SU-DHL-6 (cell line): Measurements from ENCODE around the gene SMCR8.

Experiments
- H2AFZ ChIP-seq: fragments of 200-600 bp; sonication (generic); 2 replicates; pipeline ENCODE4 v1.6.1; 2014; ENCODE audit warnings: low read depth, mild to moderate bottlenecking, moderate library complexity, mixed read lengths, antibody characterized with exemption, low read length; ENCODE audit not compliant: severe bottlenecking
- H3F3A ChIP-seq: fragments of 200-600 bp; shearing (Covaris generic); 2 replicates; pipeline ENCODE4 v1.6.0; 2016; ENCODE audit warnings: antibody characterized with exemption, mild to moderate bottlenecking; ENCODE audit not compliant: insufficient read depth
- H3K27ac ChIP-seq: fragments of 200-600 bp; sonication (generic); 2 replicates; pipeline ENCODE4 v1.5.1; 2016; ENCODE audit warnings: low read depth, mild to moderate bottlenecking, low read length, moderate library complexity, mixed read lengths
- H3K27me3 ChIP-seq: fragments of 200-600 bp; sonication (generic), shearing (Covaris generic); 2 replicates; pipeline ENCODE4 v1.6.0; 2014; ENCODE audit warnings: mild to moderate bottlenecking, low read length
- H3K36me3 ChIP-seq: fragments of 200-600 bp; sonication (generic); 2 replicates; pipeline ENCODE4 v1.6.1; 2014; ENCODE audit warnings: mild to moderate bottlenecking, low read length, mixed read lengths
- H3K4me2 ChIP-seq: fragments of 300-600, 200-600 bp; shearing (Covaris generic), sonication (generic); 2 replicates; pipeline ENCODE4 v1.6.0; 2014; ENCODE audit warnings: low read length, low read depth, mild to moderate bottlenecking; ENCODE audit not compliant: poor library complexity, severe bottlenecking
- H3K4me3 ChIP-seq: fragments of 200-600 bp; sonication (generic); 2 replicates; pipeline ENCODE4 v1.5.1; 2014; ENCODE audit warnings: antibody characterized with exemption, low read length, mild to moderate bottlenecking, mixed read lengths; ENCODE audit not compliant: insufficient read depth, poor library complexity, severe bottlenecking
- H3K79me2 ChIP-seq: fragments of 200-600 bp; sonication (generic); 2 replicates; pipeline ENCODE4 v1.6.1; 2014; ENCODE audit warnings: mild to moderate bottlenecking, low read length, moderate library complexity; ENCODE audit not compliant: insufficient read depth
- H3K9ac ChIP-seq: fragments of 200-600 bp; sonication (generic); 2 replicates; pipeline ENCODE4 v1.7.0; 2014; ENCODE audit warnings: mild to moderate bottlenecking, low read length
- H3K9me2 ChIP-seq: fragments of 200-600 bp; sonication (generic); replicated peaks from 2 replicates; pipeline ENCODE4 v1.6.1; 2014; ENCODE audit warnings: low read length; ENCODE audit not compliant: insufficient read depth
- H3K9me3 ChIP-seq: fragments of 200-600 bp; sonication (generic); 2 replicates; pipeline ENCODE4 v1.6.1; 2014; ENCODE audit warnings: low read length, mixed read lengths; ENCODE audit not compliant: insufficient read depth
- H4K20me1 ChIP-seq: fragments of 200-600 bp; sonication (generic); 2 replicates; pipeline ENCODE4 v1.6.1; 2014; ENCODE audit warnings: low read depth, mild to moderate bottlenecking, antibody characterized with exemption, low read length, moderate library complexity, mixed read lengths
- EZH2phosphoT487 ChIP-seq: fragments of 200-600 bp; sonication (generic), shearing (Covaris generic); conservative IDR thresholded peaks from 2 replicates; pipeline ENCODE4 v1.6.1; 2018; ENCODE audit warnings: mild to moderate bottlenecking, antibody characterized with exemption, low read length, moderate library complexity, mixed read lengths
- TF ChIP-seq, protein P1 (sequence below): fragments of 200-600 bp; sonication (generic); IDR thresholded peaks from one replicate; pipeline ENCODE4 v1.5.1; 2017; ENCODE audit warnings: antibody characterized with exemption, mild to moderate bottlenecking, low read length, moderate library complexity; ENCODE audit not compliant: insufficient read depth, poor library complexity, severe bottlenecking

Gene SMCR8

DNA sequence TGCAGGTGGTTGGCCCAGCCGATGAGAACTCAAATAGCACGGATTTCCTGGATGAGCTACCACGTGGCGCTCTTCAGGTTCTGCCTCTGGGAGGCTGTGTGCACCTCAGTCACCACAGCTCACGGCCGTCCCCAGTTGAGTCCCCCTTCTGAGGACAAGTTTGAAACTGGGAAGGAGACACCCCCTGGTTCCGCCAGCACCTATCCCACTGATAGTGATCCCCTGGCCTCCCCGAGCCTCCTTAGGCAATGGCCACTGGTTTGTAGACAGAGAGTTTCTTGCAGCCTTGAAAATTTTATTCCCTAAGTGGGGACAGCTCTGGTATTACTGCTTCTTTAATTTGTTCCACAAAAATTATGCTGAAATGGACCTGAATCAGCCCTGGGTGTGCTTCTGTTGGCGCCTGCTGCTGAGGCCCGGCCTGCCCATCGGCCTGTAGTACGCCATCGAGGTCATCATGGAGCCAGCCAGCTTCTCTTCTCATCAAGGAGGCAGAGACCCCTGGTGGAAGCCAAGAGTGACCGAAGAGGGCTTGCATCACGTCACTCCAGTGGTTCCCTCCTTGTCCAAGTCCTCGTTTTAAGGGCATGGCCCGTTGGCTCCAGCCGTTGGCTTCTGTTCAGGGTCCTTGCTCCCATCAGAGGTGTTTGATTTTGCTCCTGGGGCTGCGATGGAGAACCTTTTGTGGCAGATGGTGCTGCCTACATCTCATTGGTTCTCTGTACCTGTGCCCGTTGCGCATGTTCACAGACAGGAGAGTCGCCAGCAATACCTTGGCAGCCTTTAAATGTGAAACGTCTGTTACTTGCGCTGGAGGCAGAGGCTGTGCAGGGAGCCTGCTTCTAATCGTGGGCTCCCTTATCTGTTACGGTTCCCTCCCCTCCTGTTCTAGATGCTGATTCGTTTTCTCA lies 9.3 kb downstream of the SMCR8 start:
- no peaks in the 10 kb centered on the region for H3K36me3 ChIP-seq
- H4K20me1 ChIP-seq: no peaks in the 10 kb centered on the region
- H3K9me2 ChIP-seq: no peaks in the 10 kb centered on the region
- no peak overlapping the region for H3K27ac ChIP-seq
- no peak overlapping the region for H3K9ac ChIP-seq
- no peaks in the 10 kb centered on the region for H3K79me2 ChIP-seq
- no peaks in the 10 kb centered on the region for H3K27me3 ChIP-seq
- H3K9me3 ChIP-seq: no peaks in the 10 kb centered on the region
- H3K4me2 ChIP-seq: no peak overlapping the region
- H3K4me3 ChIP-seq: no peak overlapping the region
- TF ChIP-seq, protein P1, sequence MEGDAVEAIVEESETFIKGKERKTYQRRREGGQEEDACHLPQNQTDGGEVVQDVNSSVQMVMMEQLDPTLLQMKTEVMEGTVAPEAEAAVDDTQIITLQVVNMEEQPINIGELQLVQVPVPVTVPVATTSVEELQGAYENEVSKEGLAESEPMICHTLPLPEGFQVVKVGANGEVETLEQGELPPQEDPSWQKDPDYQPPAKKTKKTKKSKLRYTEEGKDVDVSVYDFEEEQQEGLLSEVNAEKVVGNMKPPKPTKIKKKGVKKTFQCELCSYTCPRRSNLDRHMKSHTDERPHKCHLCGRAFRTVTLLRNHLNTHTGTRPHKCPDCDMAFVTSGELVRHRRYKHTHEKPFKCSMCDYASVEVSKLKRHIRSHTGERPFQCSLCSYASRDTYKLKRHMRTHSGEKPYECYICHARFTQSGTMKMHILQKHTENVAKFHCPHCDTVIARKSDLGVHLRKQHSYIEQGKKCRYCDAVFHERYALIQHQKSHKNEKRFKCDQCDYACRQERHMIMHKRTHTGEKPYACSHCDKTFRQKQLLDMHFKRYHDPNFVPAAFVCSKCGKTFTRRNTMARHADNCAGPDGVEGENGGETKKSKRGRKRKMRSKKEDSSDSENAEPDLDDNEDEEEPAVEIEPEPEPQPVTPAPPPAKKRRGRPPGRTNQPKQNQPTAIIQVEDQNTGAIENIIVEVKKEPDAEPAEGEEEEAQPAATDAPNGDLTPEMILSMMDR: no peak
- TF ChIP-seq EZH2phosphoT487: no peak
- no peaks in the 10 kb centered on the region; the same call in 1 of the 2 replicates for H3F3A ChIP-seq
- no peak overlapping the region for H2AFZ ChIP-seq

DNA sequence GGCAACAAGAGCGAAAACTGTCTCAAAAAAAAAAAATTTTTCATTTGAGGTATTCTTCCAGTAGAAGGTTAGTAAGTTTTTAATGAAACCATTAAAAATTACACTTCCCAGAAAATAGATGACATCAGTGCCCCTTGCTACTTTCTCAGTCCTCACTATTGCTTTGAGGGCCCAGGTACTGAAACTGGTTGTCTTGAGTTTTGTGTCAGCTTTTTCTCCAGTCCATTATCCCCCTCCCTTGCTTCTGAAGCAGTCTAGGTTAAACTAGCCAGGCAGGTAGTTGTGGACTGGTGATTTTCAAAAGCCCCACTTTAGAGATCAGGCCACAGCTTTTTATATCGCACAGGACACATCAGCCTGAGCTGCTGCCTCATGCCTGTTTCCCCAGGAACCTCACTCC lies 10.9 kb downstream of the SMCR8 start:
- no peak overlapping the region for H3K4me3 ChIP-seq

DNA sequence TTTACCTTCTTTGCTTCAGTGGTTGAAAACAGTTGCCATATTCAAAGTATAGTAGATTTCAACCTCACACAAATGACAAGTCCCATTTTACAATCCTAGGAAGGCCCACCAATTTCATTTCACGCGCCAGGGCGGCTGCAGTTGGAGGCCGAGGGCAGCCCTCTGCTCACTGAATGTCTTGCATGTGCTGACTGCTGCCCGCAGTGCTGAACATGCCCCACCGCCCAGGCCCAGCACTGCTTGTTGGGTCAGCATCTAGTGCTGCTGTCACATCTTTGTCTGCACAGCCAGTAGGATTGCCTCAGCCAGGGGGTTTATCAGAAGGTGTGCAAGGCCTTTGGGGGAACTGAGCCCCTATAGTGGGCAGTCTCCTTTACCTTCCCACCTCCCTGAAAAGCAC lies 11.5 kb downstream of the SMCR8 start:
- Histone ChIP-seq H3K27me3 (no peaks in the 10 kb centered on the region), H3K27ac (no peak overlapping the region), H4K20me1 (no peaks in the 10 kb centered on the region), H3F3A (no peaks in the 10 kb centered on the region; the same call in 1 of the 2 replicates), H3K36me3 (no peaks in the 10 kb centered on the region), H3K79me2 (no peaks in the 10 kb centered on the region), H2AFZ (no peak overlapping the region), H3K9me3 (no peaks in the 10 kb centered on the region), H3K9ac (no peak overlapping the region), H3K4me2 (no peak overlapping the region), H3K9me2 (no peaks in the 10 kb centered on the region), H3K4me3 (no peak overlapping the region)
- TF ChIP-seq, protein P1: no peak
- no peak for TF ChIP-seq EZH2phosphoT487

More for the DNA sequence above, 10.9 kb downstream of the SMCR8 start:
- H3K9me2 ChIP-seq: no peaks in the 10 kb centered on the region
- H3K36me3 ChIP-seq: no peaks in the 10 kb centered on the region
- TF ChIP-seq, protein P1: no peak
- no peak for TF ChIP-seq EZH2phosphoT487
- H3K9ac ChIP-seq: no peak overlapping the region
- no peaks in the 10 kb centered on the region for H3K27me3 ChIP-seq
- H3K79me2 ChIP-seq: no peaks in the 10 kb centered on the region
- H3K9me3 ChIP-seq: no peaks in the 10 kb centered on the region
- H3F3A ChIP-seq: no peaks in the 10 kb centered on the region; the same call in 1 of the 2 replicates
- H3K4me2 ChIP-seq: no peak overlapping the region
- H4K20me1 ChIP-seq: no peaks in the 10 kb centered on the region
- H3K27ac ChIP-seq: no peak overlapping the region
- H2AFZ ChIP-seq: no peak overlapping the region
